ENCODE measurements around the gene HIPK4.

GRCh38 chr19:40358773-40359172 is 31.2 kb downstream of the HIPK4 start:
- no peak for TF ChIP-seq GATA2 (IDR thresholded peaks at IDR 0.05; ENCODE audit: low read depth, low read length)
- TF ChIP-seq GATA3 (IDR thresholded peaks at IDR 0.05; ENCODE audit: low read depth, low read length), result no peak

Data from SH-SY5Y (cell line).